GM13976 (cell line): ENCODE results near the gene SLC15A1.

Experiments
- DNase-seq: peaks from one replicate; pipeline ENCODE4 v3.0.0; 2012; ENCODE audit warnings: low spot score
- CTCF ChIP-seq: IDR thresholded peaks from 2 replicates; pipeline ENCODE4 v1.5.1; 2012; ENCODE audit warnings: borderline replicate concordance, mild to moderate bottlenecking; ENCODE audit not compliant: insufficient read depth; ENCODE audit errors: extremely low read depth, missing control alignments, control extremely low read depth
- in situ Hi-C: fragments of 300-500 bp; cut with MboI; formaldehyde crosslinking; loops from one replicate; pipeline ENCODE4 v1.12.0; 2022; ENCODE audit warnings: low sequenced_read_pairs, mixed read lengths, inconsistent platforms; ENCODE audit not compliant: unreplicated experiment

Gene SLC15A1

GRCh38 chr13:98668155-98668554 lies 84.3 kb downstream of the SLC15A1 start:
- in situ Hi-C loops = no loop called here
- TF ChIP-seq CTCF = no peak
- no peak for DNase-seq

DNA sequence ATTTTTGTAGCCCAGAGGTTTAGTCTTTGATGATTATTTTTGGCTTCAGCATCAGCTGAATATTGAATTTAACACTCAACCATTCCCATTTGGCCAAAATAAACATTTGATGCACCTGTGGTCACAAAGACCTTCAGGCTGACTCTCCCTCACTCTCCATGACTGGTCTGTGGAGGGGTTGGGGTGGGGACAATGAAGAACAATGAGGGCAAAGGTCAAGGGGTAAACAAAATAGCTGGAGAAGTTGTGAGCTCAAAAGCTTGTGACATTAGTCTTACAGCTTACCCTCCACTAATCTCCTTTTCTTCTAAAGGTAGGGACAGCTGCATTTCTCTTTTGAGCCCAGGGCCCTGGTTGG lies 86.9 kb downstream of the SLC15A1 start:
- TF ChIP-seq CTCF = no peak
- in situ Hi-C loops = no loop called here
- no peak for DNase-seq

- DNase-seq = no peak
- TF ChIP-seq CTCF = no peak
- in situ Hi-C loops = no loop called here
Observed at GRCh38 chr13:98664924-98665637, 87.4 kb downstream of the SLC15A1 start.

DNA sequence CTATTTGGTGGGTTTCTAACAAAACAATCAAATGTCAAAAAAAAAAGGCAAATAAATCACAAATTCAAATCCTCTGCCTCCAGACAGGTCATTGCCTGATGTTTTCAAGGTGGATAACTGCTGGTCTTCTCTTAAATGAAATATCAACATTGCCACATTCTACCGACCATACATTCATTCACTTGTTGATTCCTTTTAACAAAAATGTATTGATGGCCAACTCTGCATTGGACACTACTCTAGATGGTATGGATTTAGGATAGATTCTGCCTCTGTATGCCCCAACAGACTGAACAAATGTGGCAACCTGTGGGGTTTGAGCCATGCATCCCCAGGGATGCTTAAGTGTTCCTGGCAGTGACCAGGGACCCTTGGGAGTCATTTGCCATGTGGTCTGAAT lies 88.0 kb downstream of the SLC15A1 start:
- no peak for TF ChIP-seq CTCF
- in situ Hi-C loops = no loop called here
- DNase-seq = no peak

DNA sequence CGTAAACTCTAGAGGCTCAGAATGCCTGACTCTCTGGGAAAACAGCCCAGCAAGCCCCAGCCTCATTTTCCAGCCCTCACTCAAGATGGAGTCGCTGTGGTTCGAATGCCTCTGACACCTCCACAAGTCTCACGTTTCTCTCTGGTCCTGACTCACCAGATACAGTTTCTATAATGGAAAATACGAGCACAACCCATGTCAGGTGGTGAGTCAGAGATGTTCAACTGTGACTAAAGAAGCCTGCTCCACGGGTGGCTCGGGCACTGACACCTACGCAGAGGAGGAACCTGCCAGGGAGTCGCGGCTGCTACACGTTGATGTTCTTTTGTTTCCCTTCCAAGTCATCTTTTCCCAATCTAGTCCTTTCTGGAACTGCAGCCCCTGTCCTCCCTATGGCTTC lies 88.4 kb downstream of the SLC15A1 start:
- no peak for DNase-seq
- no peak for TF ChIP-seq CTCF
- in situ Hi-C loops = no loop called here

DNA sequence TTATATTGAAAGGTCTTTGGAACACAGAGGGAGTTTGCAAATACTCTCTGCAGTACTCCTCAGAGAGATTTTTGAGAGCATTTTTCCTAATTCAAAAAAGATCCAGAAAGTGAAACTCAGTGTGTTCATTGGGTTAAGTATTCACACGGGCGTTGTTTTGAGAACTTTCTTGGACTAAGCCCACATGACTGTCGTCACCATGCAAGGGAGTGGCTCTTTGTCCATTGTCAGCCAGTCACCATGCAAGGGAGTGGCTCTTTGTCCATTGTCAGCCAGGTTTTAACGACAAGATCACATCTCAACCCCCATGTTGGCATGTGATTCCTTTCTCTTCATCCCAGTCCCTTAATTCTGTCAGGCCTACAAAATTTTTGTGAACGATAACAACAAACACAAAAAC lies 94.3 kb downstream of the SLC15A1 start:
- TF ChIP-seq CTCF = no peak
- DNase-seq = no peak
- in situ Hi-C loops = loop anchor here (5.0 kb wide), 1 partner anchor 211 kb away; no protein-coding TSS in a partner anchor

DNA sequence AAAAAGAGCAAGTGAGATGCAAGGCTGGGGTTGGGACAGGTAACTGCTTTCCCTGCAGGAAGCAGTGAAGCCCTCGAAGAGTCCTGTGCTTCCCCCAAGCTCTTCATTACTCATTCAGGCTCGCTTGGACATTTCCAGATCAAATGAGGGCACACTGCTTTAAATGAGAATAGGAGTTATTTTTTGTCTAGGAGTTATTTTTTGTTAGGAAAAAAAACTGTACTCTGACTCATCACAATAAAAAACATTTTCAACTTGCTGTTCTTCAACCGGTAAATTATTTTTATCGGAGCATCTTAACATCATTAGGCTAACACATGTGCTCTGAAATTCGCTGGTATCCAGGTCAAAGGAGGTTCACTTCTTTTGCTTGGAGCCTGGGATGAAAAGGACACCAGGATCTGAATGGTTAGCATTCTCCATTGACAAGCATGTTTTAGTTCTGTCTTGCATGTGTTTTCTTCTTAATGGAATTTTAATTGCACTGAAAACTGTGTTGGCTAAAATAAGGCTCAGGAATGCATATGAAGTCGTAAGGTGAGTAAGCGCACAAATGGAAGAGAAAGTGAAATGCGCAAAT lies 94.9 kb downstream of the SLC15A1 start:
- no peak for TF ChIP-seq CTCF
- in situ Hi-C loops = loop anchor here (5.0 kb wide), 1 partner anchor 210 kb away; no protein-coding TSS in a partner anchor
- no peak for DNase-seq
